GM21360 (cell line): ENCODE data around the gene TRAPPC14.

Experiments
- ATAC-seq: cut with Tn5 transposase; IDR thresholded peaks from one replicate; pipeline ENCODE4 v1.9.1; 2021; ENCODE audit warnings: mild to moderate bottlenecking, moderate library complexity; ENCODE audit not compliant: unreplicated experiment

The TRAPPC14 gene

GRCh38 chr7:100173806-100174495, 15.4 kb upstream of the TRAPPC14 start:
- ATAC-seq, result no peak

- ATAC-seq, result no peak
Measured at GRCh38 chr7:100171840-100172239, 13.3 kb upstream of the TRAPPC14 start.

GRCh38 chr7:100171087-100171681, 12.7 kb upstream of the TRAPPC14 start:
- no peak for ATAC-seq

- no peak for ATAC-seq
Measured at GRCh38 chr7:100170101-100170897, 11.8 kb upstream of the TRAPPC14 start.

DNA sequence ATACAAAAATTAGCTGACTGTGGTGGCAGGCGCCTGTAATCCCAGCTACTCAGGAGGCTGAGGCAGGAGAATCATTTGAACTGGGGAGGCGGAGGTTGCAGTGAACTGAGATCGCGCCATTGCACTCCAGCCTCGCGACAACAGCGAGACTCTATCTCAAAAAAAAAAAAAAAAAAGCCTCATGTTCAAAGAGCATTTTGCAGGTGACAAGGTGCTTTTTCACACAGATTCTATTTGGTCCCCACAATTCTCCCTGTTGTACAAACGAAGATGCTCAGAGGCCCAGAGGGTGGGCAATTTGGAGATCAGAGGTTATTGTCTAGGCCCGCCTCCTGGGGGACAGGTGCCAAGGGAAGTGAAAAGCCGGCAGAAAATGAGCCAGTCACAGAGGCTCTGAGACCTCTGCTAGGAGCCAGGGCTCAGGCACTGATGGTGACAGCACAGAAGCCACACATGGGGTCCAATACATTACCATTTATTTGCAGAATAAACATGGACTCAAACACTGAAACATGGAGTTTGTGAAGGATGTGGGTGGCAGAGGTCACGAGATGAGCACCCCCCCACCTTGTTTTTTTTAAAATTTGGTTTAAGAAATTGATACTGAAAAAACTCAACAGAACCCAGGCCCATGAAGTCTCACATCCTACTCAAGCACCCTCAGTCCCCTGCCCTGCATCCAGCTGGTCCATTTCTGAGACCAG, 10.8 kb upstream of the TRAPPC14 start:
- no peak for ATAC-seq

DNA sequence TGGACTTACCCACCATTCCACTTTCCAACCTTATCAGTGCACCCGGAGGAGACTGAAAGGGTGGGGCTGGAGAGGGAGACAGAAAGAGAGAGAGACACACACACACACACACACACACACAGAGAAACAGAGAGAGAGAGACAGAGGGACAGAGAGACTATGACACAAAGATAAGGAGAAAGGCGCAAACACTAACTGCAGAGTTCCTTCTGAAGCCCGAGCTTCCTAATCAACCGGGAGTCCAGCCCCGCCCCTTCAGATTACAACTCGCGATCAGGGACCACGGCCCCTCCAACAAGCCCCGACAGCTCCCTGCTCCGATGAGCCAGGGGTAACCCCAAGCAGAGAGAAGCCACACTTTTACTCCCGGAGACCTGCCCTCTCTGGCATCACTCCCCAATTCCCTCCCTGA, 9.4 kb upstream of the TRAPPC14 start:
- no peak for ATAC-seq

- ATAC-seq, result no peak
Measured at GRCh38 chr7:100166970-100167911, 8.7 kb upstream of the TRAPPC14 start.

- ATAC-seq, result no peak
Measured at GRCh38 chr7:100166317-100166940, 7.9 kb upstream of the TRAPPC14 start.

DNA sequence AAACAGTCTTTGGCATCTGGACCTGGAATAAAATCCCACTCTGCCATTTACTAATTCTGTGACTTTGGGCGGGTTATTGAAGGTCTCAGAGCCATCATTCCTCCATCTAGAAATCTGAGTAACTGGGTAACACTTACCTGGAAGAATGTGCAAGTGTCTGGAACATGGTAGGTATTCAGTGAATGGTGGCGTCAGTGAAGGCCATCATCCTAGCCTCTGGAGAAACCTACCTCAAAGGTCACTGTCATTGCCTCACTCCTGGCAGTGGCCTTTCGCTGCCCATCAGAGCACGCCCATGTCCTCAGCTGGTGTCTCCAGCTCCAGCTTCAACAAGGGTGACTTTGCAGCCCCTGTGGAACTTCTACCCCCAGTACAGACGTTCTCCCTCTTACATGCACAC, 5.3 kb upstream of the TRAPPC14 start:
- ATAC-seq, result no peak

- ATAC-seq, result no peak
Measured at GRCh38 chr7:100163006-100163531, 4.5 kb upstream of the TRAPPC14 start.

- no peak for ATAC-seq
Measured at GRCh38 chr7:100160067-100160466, 1.5 kb upstream of the TRAPPC14 start.

DNA sequence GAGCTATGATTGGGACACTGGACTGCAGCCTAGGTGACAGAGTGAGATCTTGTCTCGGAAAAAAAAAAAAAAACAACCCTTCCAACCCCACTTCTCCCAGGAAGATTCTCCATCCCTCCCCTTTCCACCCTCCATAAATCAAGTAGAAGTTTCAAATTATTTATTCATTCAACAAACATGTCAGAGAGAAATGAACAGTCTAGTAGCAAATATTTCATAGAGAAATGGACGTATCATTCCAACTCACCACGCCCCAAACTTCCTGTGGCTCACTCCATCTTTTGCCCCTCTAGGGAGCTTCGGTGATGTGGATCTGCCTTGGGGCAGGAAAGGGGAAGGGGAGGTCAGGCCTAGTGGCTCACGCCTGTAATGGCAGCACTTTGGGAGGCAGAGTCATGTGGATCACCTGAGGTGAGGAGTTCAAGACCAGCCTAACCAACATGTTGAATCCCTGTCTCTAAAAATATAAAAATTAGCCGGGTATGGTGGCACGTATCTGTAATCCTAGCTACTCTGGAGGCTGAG, 638 bp upstream of the TRAPPC14 start:
- no peak for ATAC-seq

DNA sequence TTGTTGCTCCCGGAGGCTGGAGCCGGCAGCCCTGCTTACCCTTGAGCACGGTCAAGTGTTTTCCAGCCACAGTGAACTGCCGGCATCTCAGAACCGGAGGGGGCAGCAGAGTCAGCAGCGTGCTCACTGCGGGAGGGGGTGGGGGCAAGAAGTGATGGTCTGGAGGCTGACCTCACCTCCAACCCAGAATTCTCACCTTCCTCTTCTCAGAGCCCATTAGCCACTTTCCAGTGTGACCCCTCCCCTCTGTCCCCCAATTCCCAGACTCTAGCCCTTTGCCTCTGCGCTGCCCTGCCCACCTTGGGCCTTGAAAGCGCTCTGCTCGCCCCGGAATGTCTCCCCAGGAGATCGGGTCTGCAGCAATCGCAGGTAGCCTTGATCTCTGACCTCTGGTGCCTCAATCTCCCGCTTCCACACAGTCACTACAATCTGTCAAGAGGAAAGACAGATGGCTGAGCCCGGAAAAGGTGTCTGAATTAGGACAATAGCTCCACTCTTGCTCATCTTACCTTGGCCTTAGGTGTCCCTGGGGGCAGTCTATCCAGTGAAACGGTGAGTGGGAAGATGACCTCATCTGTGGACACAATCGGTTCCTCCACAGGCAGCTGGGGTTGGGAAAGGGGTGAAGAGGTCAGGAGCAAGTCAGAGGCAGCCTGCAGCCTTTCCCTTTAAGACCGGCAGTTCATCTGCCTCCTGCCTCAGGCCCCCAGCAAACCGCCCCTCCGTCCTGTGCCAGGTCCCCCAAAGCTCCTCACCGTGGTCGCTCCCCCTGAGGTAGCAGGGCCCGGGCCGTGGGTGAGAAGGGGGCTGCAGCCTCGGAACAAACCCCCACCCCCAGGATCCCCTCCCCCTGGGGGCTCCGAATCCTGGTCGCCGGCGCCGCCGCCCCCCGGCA, 942 bp downstream of the TRAPPC14 start:
- no peak for ATAC-seq

DNA sequence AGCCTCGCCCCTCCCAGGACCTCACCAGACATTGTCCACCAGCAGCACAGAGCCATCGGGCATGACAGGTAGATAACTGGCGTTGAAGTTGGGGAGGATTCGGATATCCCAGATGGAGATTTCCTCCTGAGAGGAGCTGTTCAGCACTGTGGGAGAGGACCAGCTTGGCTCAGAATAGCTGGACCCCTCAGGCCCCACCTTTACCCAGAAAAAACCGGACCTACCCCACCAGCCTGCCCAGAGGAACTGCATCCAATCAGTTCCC, 1.5 kb downstream of the TRAPPC14 start:
- ATAC-seq, result no peak

DNA sequence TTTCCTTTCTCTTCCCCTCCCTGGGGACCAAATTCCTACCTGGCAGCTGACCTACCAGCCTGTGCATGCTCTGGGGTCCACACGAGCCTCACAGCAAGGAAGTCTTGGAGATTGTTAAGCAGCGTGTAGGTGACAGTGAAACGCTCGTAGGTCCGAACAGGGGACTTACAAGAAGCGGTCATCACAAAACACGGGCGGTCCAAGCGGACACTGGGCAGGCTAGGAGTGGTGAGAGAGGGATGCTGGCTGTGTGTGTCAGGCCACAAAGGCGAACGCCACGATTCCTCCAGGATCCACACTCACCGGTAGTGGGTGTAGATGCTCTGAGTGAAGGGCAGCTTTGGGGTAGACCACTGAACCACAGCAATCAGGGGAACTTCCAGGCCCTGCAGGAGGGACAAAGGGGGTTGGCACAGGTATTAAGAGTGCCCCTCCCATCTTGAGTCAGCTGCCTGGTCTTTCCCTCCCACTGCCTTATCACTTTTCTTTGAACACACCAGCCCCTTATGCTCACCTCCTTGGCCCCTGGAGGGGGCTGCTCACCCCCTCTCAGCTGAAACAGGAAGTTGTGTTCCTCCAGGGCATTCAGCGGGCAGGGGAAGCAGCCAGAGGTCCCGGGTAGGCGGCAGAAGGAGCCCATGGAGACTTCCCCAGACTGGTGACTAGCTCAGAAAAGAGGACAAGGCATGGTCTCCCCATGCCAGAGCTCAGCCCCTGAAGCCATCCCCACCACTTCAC, 2.0 kb downstream of the TRAPPC14 start:
- ATAC-seq, result no peak

GRCh38 chr7:100155553-100156317, 2.8 kb downstream of the TRAPPC14 start:
- ATAC-seq, result no peak
